ENCODE results near the gene GLB1L3.

DNA sequence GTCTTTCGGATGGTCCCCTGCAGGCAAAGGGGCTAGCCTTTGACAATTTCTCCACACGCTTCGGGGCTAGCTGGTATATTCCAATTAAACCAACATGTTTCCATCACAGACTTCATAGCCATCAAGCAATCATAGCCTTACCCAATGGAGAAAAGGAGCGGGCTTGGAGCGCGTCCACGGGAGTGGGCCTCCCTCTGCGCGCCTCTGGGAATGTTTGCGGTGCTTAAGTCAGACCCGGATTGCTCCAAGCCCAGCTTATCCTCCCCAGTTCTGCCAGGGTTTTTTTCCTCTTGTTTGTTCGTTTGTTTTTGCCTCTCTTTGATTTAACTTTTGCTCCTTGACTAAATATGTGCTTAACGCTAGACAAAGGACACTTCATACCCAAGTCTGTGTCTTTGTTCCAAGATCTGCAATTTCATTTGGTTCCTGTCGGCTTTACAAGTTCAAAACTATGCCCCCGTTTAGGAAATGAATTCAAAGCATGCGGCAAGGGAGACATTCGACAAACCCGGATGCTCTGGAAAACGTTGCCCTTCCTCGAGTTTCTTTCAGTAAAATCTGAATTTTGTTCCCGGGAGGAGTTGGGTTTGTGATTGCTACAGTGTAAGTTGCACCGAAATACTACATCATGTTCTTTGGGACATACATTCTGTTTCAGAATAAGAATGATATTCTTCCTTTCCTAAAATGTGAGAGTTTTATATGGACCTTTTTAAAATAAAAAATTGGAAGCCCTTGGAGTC, 54.6 kb downstream of the GLB1L3 start:
- TF ChIP-seq, protein P1, sequence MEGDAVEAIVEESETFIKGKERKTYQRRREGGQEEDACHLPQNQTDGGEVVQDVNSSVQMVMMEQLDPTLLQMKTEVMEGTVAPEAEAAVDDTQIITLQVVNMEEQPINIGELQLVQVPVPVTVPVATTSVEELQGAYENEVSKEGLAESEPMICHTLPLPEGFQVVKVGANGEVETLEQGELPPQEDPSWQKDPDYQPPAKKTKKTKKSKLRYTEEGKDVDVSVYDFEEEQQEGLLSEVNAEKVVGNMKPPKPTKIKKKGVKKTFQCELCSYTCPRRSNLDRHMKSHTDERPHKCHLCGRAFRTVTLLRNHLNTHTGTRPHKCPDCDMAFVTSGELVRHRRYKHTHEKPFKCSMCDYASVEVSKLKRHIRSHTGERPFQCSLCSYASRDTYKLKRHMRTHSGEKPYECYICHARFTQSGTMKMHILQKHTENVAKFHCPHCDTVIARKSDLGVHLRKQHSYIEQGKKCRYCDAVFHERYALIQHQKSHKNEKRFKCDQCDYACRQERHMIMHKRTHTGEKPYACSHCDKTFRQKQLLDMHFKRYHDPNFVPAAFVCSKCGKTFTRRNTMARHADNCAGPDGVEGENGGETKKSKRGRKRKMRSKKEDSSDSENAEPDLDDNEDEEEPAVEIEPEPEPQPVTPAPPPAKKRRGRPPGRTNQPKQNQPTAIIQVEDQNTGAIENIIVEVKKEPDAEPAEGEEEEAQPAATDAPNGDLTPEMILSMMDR (IDR thresholded peaks at IDR 0.05) = no peak
- no peak for TF ChIP-seq POLR2A (IDR thresholded peaks at IDR 0.05)
